ENCODE results near the gene RAD23A.
"Not testable (repeated sequence)": the region's sequence is repeated elsewhere in the genome, so short reads cannot be mapped to it uniquely, and the experiment has no call there.

- not testable (repeated sequence) for TF ChIP-seq POLR2A (IDR thresholded peaks at IDR 0.05; ENCODE audit: low read depth); CTCF (IDR thresholded peaks at IDR 0.05); POLR2AphosphoS5 (IDR thresholded peaks at IDR 0.05)
Observed at GRCh38 chr19:12915860-12916259, 29.8 kb upstream of the RAD23A start.

All from esophagus muscularis mucosa (tissue), 3 donors.